Gastrocnemius medialis (tissue), 4 donors: ENCODE data around the gene REEP1. TPM values are rescaled to one million over a fixed set of nuclear protein-coding genes. Genes with fewer than 3 reads are reported as not detected.

Experiments used
- ATAC-seq, 2 donors: fragments of 150-250 bp; one replicate each; pipeline ENCODE4 v1.9.1; 2016
- DNase-seq, 2 donors: peaks; one replicate each; pipeline ENCODE4 v3.0.0-alpha.2; 2019
- H3K27ac ChIP-seq, 4 donors: fragments of 200-600 bp; sonication (generic); 1 replicate in 1 of 4; 2 replicates in 3 of 4; pipeline ENCODE4 v1.5.1; 2016 to 2018; ENCODE audit warnings: mild to moderate bottlenecking in 2 of 4, moderate library complexity in 1 of 4
- H3K27me3 ChIP-seq, 3 donors: fragments of 200-600 bp; sonication (generic) in 2 of 3; 1 replicate in 1 of 3; 2 replicates in 2 of 3; pipeline versions ENCODE4 v1.5.1 to v1.6.0; 2016 to 2019; ENCODE audit warnings: mild to moderate bottlenecking in 1 of 3, moderate library complexity in 1 of 3
- H3K36me3 ChIP-seq, 2 donors: fragments of 200-600 bp; sonication (generic) in 1 of 2; one replicate each; pipeline ENCODE4 v1.5.1; 2017 to 2018
- H3K4me1 ChIP-seq, 2 donors: fragments of 200-600 bp; sonication (generic) in 1 of 2; one replicate each; pipeline ENCODE4 v1.5.1; 2016 to 2017; ENCODE audit warnings: mild to moderate bottlenecking in 2 of 2
- H3K4me3 ChIP-seq, 4 donors: fragments of 200-600 bp; sonication (generic) in 3 of 4; 1 replicate in 1 of 4; 2 replicates in 3 of 4; pipeline ENCODE4 v1.5.1; 2016 to 2019; ENCODE audit warnings: mild to moderate bottlenecking in 2 of 4
- H3K9me3 ChIP-seq, 3 donors: fragments of 200-600 bp; sonication (generic) in 2 of 3; 1 replicate in 1 of 3; 2 replicates in 2 of 3; pipeline ENCODE4 v1.5.1; 2016 to 2019
- CTCF ChIP-seq, 5 experiments: fragments of 450-650 bp in 3 of 5; fragments of 200-600 bp in 2 of 5; sonication (generic) in 2 of 5; IDR thresholded peaks in 4 of 5; conservative IDR thresholded peaks in 1 of 5; 1 replicate in 4 of 5; 2 replicates in 1 of 5; pipeline ENCODE4 v1.5.1; 2016 to 2019; ENCODE audit warnings: antibody characterized with exemption in 5 of 5, mild to moderate bottlenecking in 3 of 5, moderate library complexity in 3 of 5
- POLR2A ChIP-seq, 2 donors: fragments of 450-650 bp; IDR thresholded peaks; one replicate each; pipeline ENCODE4 v1.6.1; 2017; ENCODE audit warnings: antibody characterized with exemption in 2 of 2, mild to moderate bottlenecking in 2 of 2, moderate library complexity in 2 of 2
- in situ Hi-C, 4 donors: fragments of 200-750 bp; cut with MboI; loops; one replicate each; pipeline versions ENCODE4 v1.15.0 to v1.8.0; 2017; ENCODE audit warnings: low sequenced_read_pairs in 4 of 4
- intact Hi-C: fragments of 100-400 bp; cut with DNase I; formaldehyde crosslinking; loops from one replicate; pipeline ENCODE4 v1.15.1; 2023; ENCODE audit warnings: low total_unique reads
- total RNA-seq, 4 donors: library from RNA; depleted of rRNA; stranded (reverse); fragments of >200 nt; gene quantifications; one replicate each; pipeline versions ENCODE4 v1.1.0 to v1.2.3, GENCODE V29; 2016

REEP1 gene
- total RNA-seq, 4 donors from 2014 or later = 4.2 to 16.0 (median 6.3) TPM

DNA sequence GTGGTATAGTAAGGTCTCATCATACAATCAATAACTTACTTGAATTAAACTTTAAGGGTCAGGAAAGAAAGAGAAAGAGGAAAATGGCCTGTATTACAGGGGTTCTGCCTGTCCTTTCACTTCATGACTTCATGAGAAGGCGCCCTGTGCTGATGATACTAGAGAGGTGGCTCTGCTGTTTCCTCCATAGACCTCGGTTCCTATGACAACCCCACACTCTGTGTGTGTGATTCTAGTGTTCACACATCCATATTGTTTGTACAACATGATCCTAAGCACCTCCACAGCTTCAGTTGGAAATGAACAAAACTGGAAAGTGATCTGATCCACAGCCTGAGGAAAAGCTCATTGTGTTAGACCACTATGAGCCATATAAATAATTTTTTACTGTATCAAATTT lies 7.0 kb upstream of the REEP1 start:
- ATAC-seq = no peak
- Histone ChIP-seq H3K4me1 (no peaks in the 10 kb centered on the region), H3K27ac (no peak overlapping the region), H3K4me3 (no peak overlapping the region), H3K36me3 (no peaks in the 10 kb centered on the region), H3K27me3 (no peaks in the 10 kb centered on the region), H3K9me3 (no peaks in the 10 kb centered on the region)
- DNase-seq = no peak
- in situ Hi-C loops = no loop called here
- TF ChIP-seq POLR2A (IDR thresholded peaks at IDR 0.05) (no peak), CTCF (IDR thresholded peaks at IDR 0.05 in 4 of 5, conservative IDR thresholded peaks at IDR 0.05 in 1 of 5) (no peak)
- intact Hi-C loops = no loop called here

DNA sequence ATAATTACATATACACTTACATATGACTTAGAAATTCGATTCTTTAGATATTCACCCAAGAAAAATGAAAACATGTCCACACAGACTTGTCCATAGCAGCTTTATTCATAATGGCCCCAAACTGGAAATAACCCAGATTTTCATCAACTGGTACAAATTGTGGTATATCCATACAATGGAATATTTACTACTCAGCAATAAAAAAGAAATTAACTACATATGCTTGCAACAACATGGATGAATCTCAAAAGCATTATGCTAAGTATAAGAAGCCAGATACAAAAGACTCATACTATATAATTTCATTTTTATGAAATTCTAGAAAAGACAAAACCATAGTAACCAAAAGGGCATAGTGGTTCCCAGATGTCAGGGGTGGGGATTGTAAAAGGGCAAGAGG lies 5.1 kb upstream of the REEP1 start:
- Histone ChIP-seq H3K9me3 (no peaks in the 10 kb centered on the region), H3K27ac (no peak overlapping the region), H3K4me1 (no peaks in the 10 kb centered on the region), H3K4me3 (no peak overlapping the region), H3K27me3 (no peaks in the 10 kb centered on the region), H3K36me3 (no peaks in the 10 kb centered on the region)
- ATAC-seq = no peak
- TF ChIP-seq CTCF (IDR thresholded peaks at IDR 0.05 in 4 of 5, conservative IDR thresholded peaks at IDR 0.05 in 1 of 5) (no peak), POLR2A (IDR thresholded peaks at IDR 0.05) (no peak)
- intact Hi-C loops (no loop called here), in situ Hi-C loops (no loop called here)
- DNase-seq = no peak

GRCh38 chr2:86341470-86341869 lies 4.0 kb upstream of the REEP1 start:
- intact Hi-C loops (no loop called here), in situ Hi-C loops (no loop called here)
- Histone ChIP-seq H3K4me1 (peaks cover 2 to 3% of the 10 kb centered on the region in 2 donors), H3K9me3 (no peaks in the 10 kb centered on the region), H3K27ac (no peak overlapping the region), H3K36me3 (no peaks in the 10 kb centered on the region), H3K27me3 (no peaks in the 10 kb centered on the region), H3K4me3 (no peak overlapping the region)
- no peak for ATAC-seq
- DNase-seq = no peak
- no peak for TF ChIP-seq CTCF (IDR thresholded peaks at IDR 0.05 in 4 of 5, conservative IDR thresholded peaks at IDR 0.05 in 1 of 5)
- TF ChIP-seq POLR2A (IDR thresholded peaks at IDR 0.05) = no peak

- in situ Hi-C loops = no loop called here
- Histone ChIP-seq H3K9me3 (no peaks in the 10 kb centered on the region), H3K36me3 (no peaks in the 10 kb centered on the region), H3K27ac (no peak overlapping the region), H3K4me3 (no peak overlapping the region), H3K27me3 (no peaks in the 10 kb centered on the region), H3K4me1 (peaks cover 10 to 11% of the 10 kb centered on the region in 2 donors)
- TF ChIP-seq POLR2A (IDR thresholded peaks at IDR 0.05) (no peak), CTCF (IDR thresholded peaks at IDR 0.05 in 4 of 5, conservative IDR thresholded peaks at IDR 0.05 in 1 of 5) (no peak)
- no peak for DNase-seq
- ATAC-seq = no peak
- intact Hi-C loops = no loop called here
Measured at GRCh38 chr2:86338778-86339295, 1.4 kb upstream of the REEP1 start.

DNA sequence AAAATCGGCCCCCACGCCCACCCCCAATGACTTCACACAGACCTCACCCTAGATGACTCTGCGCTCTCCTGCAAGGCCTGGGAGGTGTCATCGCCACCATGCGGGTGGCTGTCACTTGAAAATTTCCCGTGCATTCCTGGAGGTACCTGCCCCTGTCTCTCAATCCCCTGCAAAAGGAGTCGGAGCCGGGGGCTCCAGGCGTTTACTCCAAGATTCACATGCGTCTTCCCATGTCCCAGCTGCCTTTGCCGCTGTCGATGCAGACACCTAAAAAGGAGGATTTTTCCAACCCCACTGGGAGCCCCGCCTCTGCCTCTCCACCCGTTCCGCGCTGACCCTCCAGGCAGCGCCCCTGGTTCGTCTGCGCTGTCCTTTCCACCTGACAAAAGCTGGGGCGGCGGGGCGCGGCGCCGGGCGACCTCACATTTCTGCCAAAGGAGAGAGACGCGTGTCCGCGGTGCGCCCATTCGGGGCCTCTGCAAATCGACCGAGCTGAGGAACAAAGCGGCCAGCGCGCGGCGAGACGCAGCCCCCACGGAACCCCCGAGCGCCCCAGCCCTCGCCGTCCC lies 667 bp downstream of the REEP1 start:
- peak overlapping the region; percentile 70 to 88 (median 76) for H3K27ac ChIP-seq
- DNase-seq (no peak), ATAC-seq (peak; percentile 19 to 27)
- peaks cover 20 to 22% of the 10 kb centered on the region in 2 donors for H3K4me1 ChIP-seq
- peak overlapping the region; percentile 57 to 66 (median 64) for H3K4me3 ChIP-seq
- TF ChIP-seq POLR2A (IDR thresholded peaks at IDR 0.05) (no peak), CTCF (IDR thresholded peaks at IDR 0.05 in 4 of 5, conservative IDR thresholded peaks at IDR 0.05 in 1 of 5) (no peak)
- in situ Hi-C loops = no loop called here
- intact Hi-C loops = no loop called here
- no peaks in the 10 kb centered on the region for H3K27me3 ChIP-seq
- H3K9me3 ChIP-seq = no peaks in the 10 kb centered on the region
- no peaks in the 10 kb centered on the region for H3K36me3 ChIP-seq
